Measurements from ENCODE around the gene CTLA4.

GRCh38 chr2:203894262-203894661, 26.7 kb downstream of the CTLA4 start:
- TF ChIP-seq MAZ (IDR thresholded peaks at IDR 0.05; ENCODE audit: borderline replicate concordance, low read depth, low read length) (no peak), POLR2A (IDR thresholded peaks at IDR 0.05; ENCODE audit: low read depth, low read length) (no peak), CTCF (conservative IDR thresholded peaks at IDR 0.05; ENCODE audit: low read depth, low read length) (no peak), SMC3 (IDR thresholded peaks at IDR 0.05; ENCODE audit: low read depth, low read length) (no peak), RFX5 (IDR thresholded peaks at IDR 0.05; ENCODE audit: low read depth, low read length) (no peak), CEBPB (IDR thresholded peaks at IDR 0.05; ENCODE audit: low read depth, low read length) (no peak), RCOR1 (IDR thresholded peaks at IDR 0.05; ENCODE audit: insufficient replicate concordance, low read length) (no peak), BHLHE40 (IDR thresholded peaks at IDR 0.05; ENCODE audit: low read depth, low read length) (no peak), RAD21 (IDR thresholded peaks at IDR 0.05; ENCODE audit: low read length) (no peak), MXI1 (IDR thresholded peaks at IDR 0.05; ENCODE audit: borderline replicate concordance, low read depth, low read length) (no peak), MAFK (IDR thresholded peaks at IDR 0.05; ENCODE audit: low read depth, low read length) (no peak)
- TF ChIP-seq, protein P1, sequence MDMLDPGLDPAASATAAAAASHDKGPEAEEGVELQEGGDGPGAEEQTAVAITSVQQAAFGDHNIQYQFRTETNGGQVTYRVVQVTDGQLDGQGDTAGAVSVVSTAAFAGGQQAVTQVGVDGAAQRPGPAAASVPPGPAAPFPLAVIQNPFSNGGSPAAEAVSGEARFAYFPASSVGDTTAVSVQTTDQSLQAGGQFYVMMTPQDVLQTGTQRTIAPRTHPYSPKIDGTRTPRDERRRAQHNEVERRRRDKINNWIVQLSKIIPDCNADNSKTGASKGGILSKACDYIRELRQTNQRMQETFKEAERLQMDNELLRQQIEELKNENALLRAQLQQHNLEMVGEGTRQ (IDR thresholded peaks at IDR 0.05; ENCODE audit: low read depth, low read length), result no peak
